GM19438 (cell line): ENCODE results near the gene MYO16.

Experiments used
- ATAC-seq: cut with Tn5 transposase; IDR thresholded peaks from one replicate; pipeline ENCODE4 v1.9.1; 2021; ENCODE audit warnings: low read depth; ENCODE audit not compliant: unreplicated experiment

The MYO16 gene

GRCh38 chr13:109100705-109101304, 471.4 kb downstream of the MYO16 start:
- no peak for ATAC-seq

- ATAC-seq: no peak
Observed at GRCh38 chr13:109101550-109102144, 472.2 kb downstream of the MYO16 start.

DNA sequence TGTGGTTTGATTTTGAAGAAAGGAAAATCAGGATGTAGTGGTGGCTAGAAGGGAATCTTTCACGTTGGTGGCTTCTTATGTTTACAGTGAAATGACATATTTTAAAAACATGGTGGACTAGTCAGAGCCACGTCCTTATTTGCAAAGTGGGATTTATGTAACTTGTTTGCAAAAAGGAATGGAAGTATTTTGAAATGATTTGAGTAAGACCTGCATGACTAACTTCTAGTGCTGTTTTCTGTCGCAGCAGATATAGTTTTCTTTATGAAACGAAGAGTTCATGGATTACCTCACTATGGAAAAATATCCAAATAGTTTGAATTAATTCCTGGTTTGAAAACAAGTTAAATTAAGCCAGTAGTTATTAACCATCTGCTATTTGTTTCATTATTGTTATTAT, 476.5 kb downstream of the MYO16 start:
- no peak for ATAC-seq

- ATAC-seq: no peak
Observed at GRCh38 chr13:109110159-109110558, 480.7 kb downstream of the MYO16 start.

- no peak for ATAC-seq
Observed at GRCh38 chr13:109111141-109111540, 481.7 kb downstream of the MYO16 start.

GRCh38 chr13:109113427-109113826, 484.0 kb downstream of the MYO16 start:
- peak; percentile 63 for ATAC-seq

- no peak for ATAC-seq
Observed at GRCh38 chr13:109114162-109114561, 484.8 kb downstream of the MYO16 start.

- ATAC-seq: no peak
Observed at GRCh38 chr13:109114991-109115390, 485.6 kb downstream of the MYO16 start.

DNA sequence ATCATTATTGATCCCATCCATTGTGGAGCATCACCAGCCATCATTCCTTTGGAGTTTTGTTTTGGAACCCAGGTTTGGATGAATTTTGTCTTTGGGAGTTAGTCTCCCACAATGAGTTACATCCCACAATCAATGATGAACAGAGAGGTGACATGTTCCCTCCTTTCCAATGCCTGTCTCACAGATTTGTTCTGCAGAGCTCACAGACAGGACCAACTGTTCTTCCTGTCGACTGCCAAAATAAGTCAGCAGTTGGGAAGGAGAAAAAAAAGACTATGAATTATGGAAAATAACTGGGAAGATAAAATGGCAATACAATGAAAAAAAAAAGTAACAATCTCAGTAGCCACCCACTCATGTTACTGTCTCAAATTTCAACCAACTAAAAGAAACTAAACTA, 489.1 kb downstream of the MYO16 start:
- ATAC-seq: no peak

- no peak for ATAC-seq
Observed at GRCh38 chr13:109119896-109120295, 490.5 kb downstream of the MYO16 start.

- no peak for ATAC-seq
Observed at GRCh38 chr13:109121826-109122225, 492.4 kb downstream of the MYO16 start.

DNA sequence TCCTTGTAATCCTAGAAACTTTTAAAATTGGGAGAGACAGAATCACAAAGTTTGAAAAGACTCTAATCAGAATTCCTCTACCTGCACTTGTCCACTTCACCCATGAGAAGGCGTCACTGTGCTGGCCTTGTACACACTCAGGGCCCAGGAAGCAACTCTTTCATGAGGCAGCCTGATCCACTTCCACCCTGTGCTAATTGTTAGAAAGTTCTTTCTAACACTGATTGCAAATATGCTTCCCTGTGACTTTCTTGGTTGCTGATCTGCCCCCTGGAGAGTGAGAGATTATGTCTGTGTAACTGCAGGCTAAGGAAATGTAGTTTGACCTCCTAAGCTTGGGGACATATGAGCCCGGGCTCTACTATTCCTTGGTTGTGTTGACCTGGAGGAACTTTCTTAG, 494.6 kb downstream of the MYO16 start:
- ATAC-seq: no peak

GRCh38 chr13:109126178-109126577, 496.8 kb downstream of the MYO16 start:
- ATAC-seq: no peak

DNA sequence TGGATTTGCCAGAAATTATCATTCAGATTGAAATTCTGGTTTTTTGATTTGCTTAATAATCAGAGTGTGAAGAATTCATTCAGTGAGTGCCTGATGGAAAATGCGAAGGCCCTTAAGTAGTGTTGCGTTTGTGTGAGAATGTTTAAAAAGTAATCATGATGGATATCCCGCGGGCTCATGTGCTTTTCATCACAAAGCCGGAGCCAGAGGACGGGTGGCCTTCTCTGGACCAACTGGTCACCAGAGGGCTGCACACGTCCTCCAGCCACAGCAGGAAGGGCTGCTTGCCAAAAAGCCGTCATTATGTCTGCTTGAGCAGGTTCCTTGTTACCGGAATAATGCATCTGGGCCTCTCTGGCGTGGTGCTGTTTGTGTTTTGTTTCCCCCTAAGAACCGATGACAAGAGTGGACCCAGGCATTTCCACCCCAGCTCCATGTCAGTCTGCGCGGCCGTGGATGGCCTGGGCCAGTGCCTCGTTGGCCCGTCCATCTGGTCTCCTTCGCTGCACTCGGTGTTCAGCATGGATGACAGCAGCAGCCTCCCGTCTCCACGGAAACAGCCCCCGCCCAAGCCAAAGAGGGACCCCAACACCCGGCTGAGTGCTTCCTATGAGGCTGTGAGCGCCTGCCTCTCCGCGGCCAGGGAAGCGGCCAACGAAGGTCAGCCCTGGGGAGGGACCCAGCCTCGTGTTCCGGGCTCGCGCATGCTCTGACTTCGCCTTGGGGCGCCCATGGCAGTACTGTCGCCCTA, 497.7 kb downstream of the MYO16 start:
- ATAC-seq: no peak

- ATAC-seq: no peak
Observed at GRCh38 chr13:109128121-109128520, 498.7 kb downstream of the MYO16 start.

GRCh38 chr13:109130093-109130835, 500.9 kb downstream of the MYO16 start:
- ATAC-seq: no peak

DNA sequence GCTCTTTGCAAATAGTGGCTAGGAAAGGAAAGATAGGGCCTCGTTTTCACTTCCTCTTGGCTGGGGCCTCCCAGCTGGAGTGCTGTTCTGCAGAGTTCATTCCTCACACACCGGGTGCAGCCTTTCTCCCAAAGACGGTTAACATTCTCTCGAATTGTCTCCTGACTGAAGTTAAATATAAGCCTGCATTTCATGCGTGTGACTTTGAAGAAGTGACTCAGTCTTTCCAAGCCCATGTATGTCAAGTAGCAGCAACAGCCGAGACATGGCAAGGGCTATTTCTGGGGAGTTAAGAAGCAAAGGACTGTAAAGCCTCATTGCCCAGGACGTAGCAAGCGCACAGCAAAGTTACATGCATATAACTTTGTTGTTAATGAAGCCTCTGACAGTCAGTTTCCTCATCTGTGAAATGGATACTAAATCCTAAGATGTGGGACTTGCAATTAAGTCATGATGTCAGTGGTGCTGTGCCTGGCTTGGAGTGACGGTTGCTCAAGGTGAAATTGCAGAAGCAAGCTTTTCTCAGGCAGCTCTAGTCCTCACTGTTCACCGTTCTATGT, 502.4 kb downstream of the MYO16 start:
- peak; percentile 89 for ATAC-seq

DNA sequence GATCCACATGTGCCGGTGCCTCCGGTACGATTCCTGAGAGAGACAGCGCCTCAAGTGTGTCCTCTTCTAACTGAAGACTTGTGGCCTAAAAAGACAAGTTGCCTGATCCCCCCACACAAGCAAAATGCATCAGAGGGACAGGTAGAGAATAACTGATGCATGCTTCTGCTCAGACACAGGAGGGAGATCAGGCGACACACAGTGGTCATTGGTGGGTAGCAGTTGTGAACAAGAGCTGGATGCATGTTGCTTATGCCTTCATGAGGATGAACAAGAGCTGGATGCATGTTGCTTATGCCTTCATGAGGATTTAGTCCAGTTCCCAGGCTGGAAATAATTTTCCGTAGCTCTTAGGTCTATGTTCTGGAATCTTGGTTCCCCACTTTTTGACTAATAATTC, 505.6 kb downstream of the MYO16 start:
- ATAC-seq: no peak

DNA sequence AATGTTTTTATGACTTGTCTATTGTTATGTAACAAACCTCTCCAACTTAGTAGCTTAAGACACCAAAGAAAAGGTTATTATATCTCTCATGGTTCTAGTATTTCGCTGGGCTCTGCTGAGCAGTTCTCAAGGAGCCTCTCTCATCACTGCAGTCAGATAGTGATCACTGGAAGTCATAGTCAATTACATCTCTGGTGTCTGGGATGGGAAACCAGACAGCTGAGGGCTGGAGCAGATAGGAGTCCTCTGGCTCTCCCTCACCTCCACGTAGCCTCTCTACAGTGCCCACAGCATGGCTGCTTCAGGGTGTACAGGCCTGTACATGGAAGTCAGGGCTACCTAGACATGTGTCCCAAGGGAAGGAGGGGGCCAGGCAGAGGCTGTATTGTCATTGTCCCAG, 507.5 kb downstream of the MYO16 start:
- ATAC-seq: no peak

- ATAC-seq: no peak
Observed at GRCh38 chr13:109139346-109139745, 509.9 kb downstream of the MYO16 start.

DNA sequence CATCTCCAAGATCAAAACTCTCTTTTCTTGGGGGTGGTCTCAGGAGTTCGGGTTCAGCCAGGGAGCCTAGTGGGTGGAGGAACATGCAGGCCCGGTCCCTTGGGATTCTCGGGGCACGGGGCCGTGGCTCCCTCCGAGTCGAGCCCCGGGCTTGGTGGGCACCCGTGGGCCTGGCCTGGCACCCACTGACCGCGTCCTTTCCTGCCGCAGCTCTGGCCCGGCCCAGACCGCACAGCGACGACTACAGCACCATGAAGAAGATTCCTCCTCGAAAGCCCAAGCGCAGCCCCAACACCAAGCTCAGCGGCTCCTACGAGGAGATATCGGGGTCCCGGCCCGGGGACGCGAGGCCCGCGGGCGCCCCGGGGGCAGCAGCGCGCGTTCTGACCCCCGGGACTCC, 510.6 kb downstream of the MYO16 start:
- ATAC-seq: no peak
